ENCODE measurements around the gene ACBD7. TPM values are rescaled to one million over a fixed set of nuclear protein-coding genes. Genes with fewer than 3 reads are reported as not detected.

ACBD7 gene
- 2.0 and 6.1 TPM in 2 replicates for total RNA-seq (2014; rRNA removed; shearing (Covaris generic))

DNA sequence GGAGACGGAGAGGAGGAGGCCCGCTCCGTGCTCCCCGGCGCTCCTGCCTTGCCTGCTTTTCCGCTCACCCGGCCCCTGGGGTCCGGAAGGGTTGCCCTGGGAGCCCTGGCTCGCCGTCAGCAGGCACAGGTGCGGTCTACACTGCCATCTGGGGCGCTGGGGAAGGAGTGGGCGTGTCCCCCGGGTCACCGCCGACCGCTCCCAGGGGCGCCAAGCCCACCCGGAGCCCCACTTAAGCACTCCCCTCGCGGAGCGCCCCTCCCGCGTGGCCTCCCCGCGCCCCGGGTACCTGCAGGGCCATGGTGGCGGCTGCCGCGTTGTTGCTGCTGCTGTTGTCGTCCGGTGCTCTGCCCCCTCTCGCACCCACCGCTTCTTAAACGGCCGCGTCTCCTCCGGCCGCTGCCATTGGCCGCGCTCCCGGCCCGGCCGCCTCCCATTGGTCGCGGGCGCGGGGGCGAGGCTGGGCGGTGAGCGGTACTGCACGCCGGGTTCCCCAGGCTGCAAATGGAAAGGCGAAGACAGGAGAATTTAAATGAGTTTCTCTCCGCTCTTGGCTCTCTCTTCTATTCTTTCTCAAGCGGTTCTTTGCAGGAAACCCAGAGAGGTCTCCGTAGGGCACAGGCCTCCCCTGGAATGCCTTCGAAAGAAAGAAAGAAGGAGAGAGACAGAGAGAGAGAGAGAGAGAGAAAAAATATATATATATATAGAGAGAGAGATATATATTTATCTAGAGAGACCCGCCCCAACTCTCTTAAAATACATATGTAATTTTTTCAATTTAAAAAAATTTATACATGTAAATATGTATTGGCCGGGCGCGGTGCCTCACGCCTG lies at the start of gene ACBD7:
ACBD7 (minus strand) TSS at position 349 of the 834 bp plus-strand sequence; CDS start at position 301, 48 bp downstream.
- H3K36me3 ChIP-seq (replicated peaks; ENCODE audit: control insufficient read depth, insufficient read depth, low read length) = no peaks in the 10 kb centered on the region
- DNase-seq = peak; percentile 98
- H3K27me3 ChIP-seq (ENCODE audit: control insufficient read depth, insufficient read depth, low read length) = peaks cover 1% of the 10 kb centered on the region; the same call in 1 of the 2 replicates
- H3K4me3 ChIP-seq (ENCODE audit: insufficient read depth, low read depth, low read length) = peak within 1 kb of the TSS; percentile 73

DNA sequence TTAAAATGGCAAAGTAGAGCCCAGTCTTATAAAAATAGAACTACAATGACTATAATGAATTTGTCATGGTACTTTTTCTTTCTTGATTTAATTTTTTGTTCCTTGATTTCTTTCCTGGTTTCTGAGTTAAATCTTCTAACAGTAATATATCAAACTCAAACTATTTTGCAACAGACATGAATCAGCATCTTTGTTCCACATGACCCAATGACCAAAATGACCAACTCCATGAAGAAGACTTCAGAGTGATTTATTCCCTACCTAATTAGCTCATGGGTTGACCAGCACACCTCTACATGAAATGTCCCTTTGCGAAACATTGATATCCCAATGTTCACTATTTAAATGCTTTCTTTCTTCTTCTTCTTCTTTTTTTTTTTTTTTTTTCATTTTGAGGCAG lies 49.1 kb upstream of the ACBD7 start:
- Histone ChIP-seq H3K36me3 (replicated peaks; ENCODE audit: control insufficient read depth, insufficient read depth, low read length) (no peaks in the 10 kb centered on the region; the same call in none of the 2 replicates), H3K27me3 (ENCODE audit: control insufficient read depth, insufficient read depth, low read length) (no peaks in the 10 kb centered on the region), H3K4me3 (ENCODE audit: insufficient read depth, low read depth, low read length) (no peak overlapping the region)
- DNase-seq = no peak

DNA sequence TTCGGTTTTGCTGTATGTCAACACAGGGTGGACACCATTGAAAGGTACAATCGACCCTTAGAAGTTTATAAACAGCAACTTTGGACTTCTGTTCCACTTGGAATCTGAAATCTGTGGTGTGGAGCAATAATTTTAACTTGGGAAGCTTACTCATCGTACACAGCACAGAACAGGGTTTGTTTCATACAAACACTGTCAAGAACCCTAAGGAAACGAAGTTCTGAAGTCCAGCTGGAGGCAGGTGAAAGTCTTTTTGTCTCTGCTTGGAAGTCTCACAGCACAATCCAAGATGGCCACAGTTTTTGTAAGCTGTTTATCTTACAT lies 48.4 kb upstream of the ACBD7 start:
- Histone ChIP-seq H3K4me3 (ENCODE audit: insufficient read depth, low read depth, low read length) (no peak overlapping the region), H3K27me3 (ENCODE audit: control insufficient read depth, insufficient read depth, low read length) (no peaks in the 10 kb centered on the region), H3K36me3 (replicated peaks; ENCODE audit: control insufficient read depth, insufficient read depth, low read length) (no peaks in the 10 kb centered on the region; the same call in none of the 2 replicates)
- no peak for DNase-seq

DNA sequence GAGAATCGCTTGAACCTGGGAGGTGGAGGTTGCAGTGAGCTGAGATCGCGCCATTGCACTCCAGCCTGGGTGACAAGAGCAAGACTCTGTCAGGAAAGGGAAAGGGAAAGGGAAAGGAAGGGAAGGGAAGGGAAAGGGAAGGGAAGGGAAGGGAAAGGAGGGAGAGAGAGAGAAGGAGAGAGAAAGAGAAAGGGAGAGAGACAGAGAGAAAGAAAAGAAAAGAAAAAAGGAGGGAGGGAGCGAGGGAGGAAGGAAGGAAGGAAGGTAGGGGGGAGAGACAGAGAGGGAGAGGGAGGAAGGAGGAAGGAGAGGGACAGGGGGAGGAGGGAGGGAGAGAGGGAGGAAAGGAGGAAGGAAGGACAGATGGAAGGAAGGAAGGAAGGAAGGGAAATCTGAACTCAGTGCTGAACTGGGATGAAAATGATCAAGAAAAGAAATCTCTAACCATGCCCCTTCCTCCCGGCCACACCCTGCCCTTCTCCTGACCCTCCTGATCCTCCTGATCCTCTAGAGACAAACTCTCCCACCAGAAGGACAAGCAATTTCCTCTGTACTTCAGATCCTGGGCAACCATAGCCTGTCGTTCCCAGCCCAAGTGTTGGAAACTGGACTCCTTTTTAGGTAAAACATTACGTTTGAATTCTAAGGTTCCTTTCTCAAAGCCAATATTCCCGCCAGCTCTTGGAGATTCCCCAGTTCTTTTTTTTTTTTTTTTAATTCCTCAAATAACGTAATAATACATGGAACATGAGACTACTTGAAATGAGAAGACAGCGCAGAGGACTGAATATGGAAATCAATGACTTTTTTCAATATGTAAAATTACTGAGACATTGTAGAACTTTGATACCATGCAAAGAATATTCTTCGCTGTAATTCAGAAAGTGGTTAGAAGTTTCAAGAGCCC lies 47.8 kb upstream of the ACBD7 start:
- DNase-seq = no peak
- Histone ChIP-seq H3K27me3 (ENCODE audit: control insufficient read depth, insufficient read depth, low read length) (no peaks in the 10 kb centered on the region), H3K36me3 (replicated peaks; ENCODE audit: control insufficient read depth, insufficient read depth, low read length) (no peaks in the 10 kb centered on the region; the same call in none of the 2 replicates), H3K4me3 (ENCODE audit: insufficient read depth, low read depth, low read length) (no peak overlapping the region)

GRCh38 chr10:15131330-15131729 lies 42.8 kb upstream of the ACBD7 start:
- no peak overlapping the region for H3K4me3 ChIP-seq (ENCODE audit: insufficient read depth, low read depth, low read length)
- no peaks in the 10 kb centered on the region for H3K27me3 ChIP-seq (ENCODE audit: control insufficient read depth, insufficient read depth, low read length)
- no peak for DNase-seq
- peaks cover 3% of the 10 kb centered on the region for H3K36me3 ChIP-seq (replicated peaks; ENCODE audit: control insufficient read depth, insufficient read depth, low read length)

DNA sequence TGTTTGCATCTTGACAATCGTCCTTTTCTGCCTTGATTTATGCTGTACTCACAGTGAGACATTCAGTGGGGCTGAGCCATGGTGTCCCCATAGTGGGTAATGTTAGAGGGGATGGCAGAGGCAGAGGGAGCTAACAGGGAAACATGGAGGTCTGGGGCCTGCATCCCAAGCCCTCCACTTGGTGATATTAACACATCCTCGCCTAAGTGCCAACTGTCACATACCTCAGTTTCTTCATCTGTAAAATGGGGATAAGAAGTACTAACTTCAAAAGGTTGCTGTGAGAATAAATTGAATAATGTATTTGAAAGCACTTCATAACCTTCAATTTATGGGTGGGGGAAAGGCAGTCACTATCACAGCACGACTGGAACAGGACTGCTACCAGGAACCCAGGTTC lies 36.3 kb upstream of the ACBD7 start:
- DNase-seq = no peak
- H3K27me3 ChIP-seq (ENCODE audit: control insufficient read depth, insufficient read depth, low read length) = no peaks in the 10 kb centered on the region
- H3K4me3 ChIP-seq (ENCODE audit: insufficient read depth, low read depth, low read length) = no peak overlapping the region
- peaks cover 3% of the 10 kb centered on the region for H3K36me3 ChIP-seq (replicated peaks; ENCODE audit: control insufficient read depth, insufficient read depth, low read length)

GRCh38 chr10:15124190-15124589 lies 35.6 kb upstream of the ACBD7 start:
- no peak for DNase-seq
- Histone ChIP-seq H3K36me3 (replicated peaks; ENCODE audit: control insufficient read depth, insufficient read depth, low read length) (peaks cover 4% of the 10 kb centered on the region), H3K4me3 (ENCODE audit: insufficient read depth, low read depth, low read length) (no peak overlapping the region), H3K27me3 (ENCODE audit: control insufficient read depth, insufficient read depth, low read length) (no peaks in the 10 kb centered on the region)

- H3K4me3 ChIP-seq (ENCODE audit: insufficient read depth, low read depth, low read length) = no peak overlapping the region
- H3K36me3 ChIP-seq (replicated peaks; ENCODE audit: control insufficient read depth, insufficient read depth, low read length) = peaks cover 7% of the 10 kb centered on the region
- no peaks in the 10 kb centered on the region for H3K27me3 ChIP-seq (ENCODE audit: control insufficient read depth, insufficient read depth, low read length)
- no peak for DNase-seq
Observed at GRCh38 chr10:15123749-15124184, 35.2 kb upstream of the ACBD7 start.

GRCh38 chr10:15122477-15123030 lies 34.0 kb upstream of the ACBD7 start:
- Histone ChIP-seq H3K4me3 (ENCODE audit: insufficient read depth, low read depth, low read length) (no peak overlapping the region), H3K36me3 (replicated peaks; ENCODE audit: control insufficient read depth, insufficient read depth, low read length) (peaks cover 7% of the 10 kb centered on the region), H3K27me3 (ENCODE audit: control insufficient read depth, insufficient read depth, low read length) (no peaks in the 10 kb centered on the region)
- no peak for DNase-seq

DNA sequence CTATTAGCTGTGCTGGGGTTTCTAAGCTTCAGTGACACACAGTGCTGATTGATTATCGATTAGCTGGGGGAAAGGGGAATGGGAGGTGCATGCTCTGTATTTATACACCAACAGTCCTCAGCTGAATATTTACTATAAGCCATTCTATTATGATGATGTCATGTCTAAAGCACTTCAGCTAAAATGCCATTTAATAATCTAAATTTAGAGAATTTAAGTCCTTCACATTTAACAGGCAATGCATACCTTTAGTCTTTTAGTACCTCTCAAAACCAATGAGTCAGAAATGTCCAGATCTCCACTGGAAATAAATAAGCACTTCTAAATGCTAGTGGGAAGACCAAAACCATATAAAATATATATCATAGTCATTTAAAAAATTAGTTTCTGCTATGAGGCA lies 33.1 kb upstream of the ACBD7 start:
- DNase-seq = no peak
- Histone ChIP-seq H3K36me3 (replicated peaks; ENCODE audit: control insufficient read depth, insufficient read depth, low read length) (peaks cover 7% of the 10 kb centered on the region), H3K4me3 (ENCODE audit: insufficient read depth, low read depth, low read length) (no peak overlapping the region), H3K27me3 (ENCODE audit: control insufficient read depth, insufficient read depth, low read length) (no peaks in the 10 kb centered on the region)

GRCh38 chr10:15120523-15120922 lies 31.9 kb upstream of the ACBD7 start:
- Histone ChIP-seq H3K36me3 (replicated peaks; ENCODE audit: control insufficient read depth, insufficient read depth, low read length) (peaks cover 5% of the 10 kb centered on the region), H3K27me3 (ENCODE audit: control insufficient read depth, insufficient read depth, low read length) (no peaks in the 10 kb centered on the region), H3K4me3 (ENCODE audit: insufficient read depth, low read depth, low read length) (no peak overlapping the region)
- no peak for DNase-seq

DNA sequence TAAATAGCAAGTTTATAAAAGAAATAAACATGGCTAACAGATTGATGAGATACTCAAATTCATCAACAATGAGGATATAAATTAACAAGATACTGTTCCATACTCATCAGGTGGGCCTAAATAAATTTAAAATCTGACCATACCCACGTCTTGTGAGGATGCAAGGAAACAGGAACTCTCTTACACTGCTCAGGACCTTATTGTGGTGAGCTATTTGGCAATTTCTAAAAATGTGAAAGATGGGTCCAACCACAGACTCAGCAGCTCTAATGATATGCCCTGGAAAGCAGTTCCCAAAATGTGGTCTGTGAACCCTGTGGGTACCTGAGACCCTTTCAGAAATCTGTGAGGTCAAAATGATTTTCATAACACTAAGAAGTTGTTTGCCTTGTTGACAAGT lies 30.0 kb upstream of the ACBD7 start:
- Histone ChIP-seq H3K36me3 (replicated peaks; ENCODE audit: control insufficient read depth, insufficient read depth, low read length) (peaks cover 5% of the 10 kb centered on the region), H3K4me3 (ENCODE audit: insufficient read depth, low read depth, low read length) (no peak overlapping the region), H3K27me3 (ENCODE audit: control insufficient read depth, insufficient read depth, low read length) (no peaks in the 10 kb centered on the region)
- DNase-seq = no peak

GRCh38 chr10:15116225-15116624 lies 27.6 kb upstream of the ACBD7 start:
- H3K36me3 ChIP-seq (replicated peaks; ENCODE audit: control insufficient read depth, insufficient read depth, low read length) = peaks cover 5% of the 10 kb centered on the region
- no peak for DNase-seq
- H3K27me3 ChIP-seq (ENCODE audit: control insufficient read depth, insufficient read depth, low read length) = no peaks in the 10 kb centered on the region
- no peak overlapping the region for H3K4me3 ChIP-seq (ENCODE audit: insufficient read depth, low read depth, low read length)

GRCh38 chr10:15113766-15114165 lies 25.2 kb upstream of the ACBD7 start:
- DNase-seq = no peak

More at GRCh38 chr10:15113766-15114165, 25.2 kb upstream of the ACBD7 start:
- no peaks in the 10 kb centered on the region for H3K27me3 ChIP-seq (ENCODE audit: control insufficient read depth, insufficient read depth, low read length)
- no peak overlapping the region for H3K4me3 ChIP-seq (ENCODE audit: insufficient read depth, low read depth, low read length)
- H3K36me3 ChIP-seq (replicated peaks; ENCODE audit: control insufficient read depth, insufficient read depth, low read length) = no peaks in the 10 kb centered on the region

Measured in H7 (cell line).